Mesenchymal stem cell (in vitro differentiated cells and primary cell): ENCODE measurements around the gene UBE2D2.
A peak's percentile ranks its signal among the peaks of the same experiment; 100 is the strongest.

Experiments used
- DNase-seq: peaks from one replicate; pipeline ENCODE4 v3.0.0-alpha.2; 2013
- H2AFZ ChIP-seq: one replicate; pipeline ENCODE4 v1.6.1; 2013; ENCODE audit warnings: low read depth, mild to moderate bottlenecking, control low read depth, inconsistent platforms, low read length, moderate library complexity
- H2AK5ac ChIP-seq: 2 replicates; pipeline ENCODE4 v1.6.1; 2013; ENCODE audit warnings: low read length, moderate library complexity, mild to moderate bottlenecking, inconsistent platforms; ENCODE audit not compliant: severe bottlenecking
- H2BK120ac ChIP-seq: one replicate; pipeline ENCODE4 v1.6.1; 2013; ENCODE audit warnings: low read depth, mild to moderate bottlenecking, inconsistent platforms, low read length, moderate library complexity
- H2BK12ac ChIP-seq, 2 experiments: one replicate each; pipeline ENCODE4 v1.6.1; 2013; ENCODE audit warnings: inconsistent platforms in 2 of 2, low read length in 2 of 2, mild to moderate bottlenecking in 2 of 2, moderate library complexity in 2 of 2, control low read depth in 1 of 2
- H2BK15ac ChIP-seq: one replicate; pipeline ENCODE4 v1.6.1; 2013; ENCODE audit warnings: mild to moderate bottlenecking, low read depth, inconsistent platforms; ENCODE audit not compliant: poor library complexity, severe bottlenecking
- H2BK5ac ChIP-seq: 2 replicates; pipeline ENCODE4 v1.6.1; 2013; ENCODE audit warnings: low read depth, mild to moderate bottlenecking, low read length, control low read depth, inconsistent platforms; ENCODE audit not compliant: poor library complexity, severe bottlenecking
- H3K14ac ChIP-seq, 2 experiments: one replicate each; pipeline ENCODE4 v1.6.1; 2013; ENCODE audit warnings: inconsistent platforms in 2 of 2, low read length in 2 of 2, control low read depth in 1 of 2, mild to moderate bottlenecking in 1 of 2, moderate library complexity in 1 of 2
- H3K18ac ChIP-seq, 2 experiments: one replicate each; pipeline ENCODE4 v1.6.1; 2013; ENCODE audit warnings: inconsistent platforms in 2 of 2, low read length in 2 of 2, control low read depth in 1 of 2, low read depth in 1 of 2, mild to moderate bottlenecking in 1 of 2
- H3K23ac ChIP-seq, 2 experiments: one replicate each; pipeline ENCODE4 v1.6.1; 2013; ENCODE audit warnings: inconsistent platforms in 2 of 2, low read length in 2 of 2, mild to moderate bottlenecking in 2 of 2, moderate library complexity in 2 of 2, control low read depth in 1 of 2
- H3K27ac ChIP-seq: 2 replicates; pipeline ENCODE4 v1.5.1; 2013; ENCODE audit warnings: mild to moderate bottlenecking, moderate library complexity, low read length, control low read depth, inconsistent platforms; ENCODE audit not compliant: poor library complexity, severe bottlenecking
- H3K27me3 ChIP-seq, 2 experiments: 2 replicates each; pipeline versions ENCODE4 v1.6.1 to v1.7.0; 2013; ENCODE audit warnings: low read length in 2 of 2, mild to moderate bottlenecking in 2 of 2, moderate library complexity in 2 of 2, control low read depth in 1 of 2, inconsistent platforms in 1 of 2; ENCODE audit not compliant: control insufficient read depth in 1 of 2, insufficient read depth in 1 of 2
- H3K36me3 ChIP-seq, 2 experiments: 2 replicates each; pipeline versions ENCODE4 v1.6.1 to v1.7.0; 2013; ENCODE audit warnings: low read length in 2 of 2, control low read depth in 1 of 2, inconsistent platforms in 1 of 2, low read depth in 1 of 2, mild to moderate bottlenecking in 1 of 2; ENCODE audit not compliant: insufficient read depth in 2 of 2, control insufficient read depth in 1 of 2
- H3K4ac ChIP-seq, 2 experiments: one replicate each; pipeline ENCODE4 v1.6.1; 2013; ENCODE audit warnings: inconsistent platforms in 2 of 2, low read length in 2 of 2, mild to moderate bottlenecking in 2 of 2, moderate library complexity in 2 of 2, control low read depth in 1 of 2, low read depth in 1 of 2
- H3K4me1 ChIP-seq: 2 replicates; pipeline ENCODE4 v1.6.1; 2013; ENCODE audit warnings: low read depth, low read length, control low read depth; ENCODE audit not compliant: control insufficient read depth, insufficient read depth
- H3K4me2 ChIP-seq: 2 replicates; pipeline ENCODE4 v1.6.1; 2013; ENCODE audit warnings: low read length, mild to moderate bottlenecking, inconsistent platforms; ENCODE audit not compliant: poor library complexity, severe bottlenecking
- H3K4me3 ChIP-seq, 2 experiments: 2 replicates each; pipeline versions ENCODE4 v1.5.1 to v1.7.0; 2013; ENCODE audit warnings: low read length in 2 of 2, mild to moderate bottlenecking in 2 of 2, control low read depth in 1 of 2, low read depth in 1 of 2; ENCODE audit not compliant: insufficient read depth in 1 of 2
- H3K79me1 ChIP-seq: replicated peaks from 2 replicates; pipeline ENCODE4 v1.6.1; 2013; ENCODE audit warnings: mild to moderate bottlenecking, control low read depth, low read length, inconsistent platforms; ENCODE audit not compliant: poor library complexity, severe bottlenecking
- H3K9ac ChIP-seq: 2 replicates; pipeline ENCODE4 v1.7.0; 2013; ENCODE audit warnings: mild to moderate bottlenecking, low read length, moderate library complexity
- H3K9me3 ChIP-seq: 2 replicates; pipeline ENCODE4 v1.7.0; 2013; ENCODE audit warnings: mild to moderate bottlenecking, low read length; ENCODE audit not compliant: control insufficient read depth
- H4K8ac ChIP-seq: one replicate; pipeline ENCODE4 v1.6.1; 2013; ENCODE audit warnings: inconsistent platforms, mild to moderate bottlenecking, low read length, moderate library complexity
- H4K91ac ChIP-seq: one replicate; pipeline ENCODE4 v1.6.1; 2013; ENCODE audit warnings: mild to moderate bottlenecking, low read length, inconsistent platforms
- WGBS: methylation state at CpG from one replicate; pipeline ENCODE4 v1.1.7; 2013; ENCODE audit warnings: mixed read lengths; 5-methylcytosine and 5-hydroxymethylcytosine counted together

The UBE2D2 gene

DNA sequence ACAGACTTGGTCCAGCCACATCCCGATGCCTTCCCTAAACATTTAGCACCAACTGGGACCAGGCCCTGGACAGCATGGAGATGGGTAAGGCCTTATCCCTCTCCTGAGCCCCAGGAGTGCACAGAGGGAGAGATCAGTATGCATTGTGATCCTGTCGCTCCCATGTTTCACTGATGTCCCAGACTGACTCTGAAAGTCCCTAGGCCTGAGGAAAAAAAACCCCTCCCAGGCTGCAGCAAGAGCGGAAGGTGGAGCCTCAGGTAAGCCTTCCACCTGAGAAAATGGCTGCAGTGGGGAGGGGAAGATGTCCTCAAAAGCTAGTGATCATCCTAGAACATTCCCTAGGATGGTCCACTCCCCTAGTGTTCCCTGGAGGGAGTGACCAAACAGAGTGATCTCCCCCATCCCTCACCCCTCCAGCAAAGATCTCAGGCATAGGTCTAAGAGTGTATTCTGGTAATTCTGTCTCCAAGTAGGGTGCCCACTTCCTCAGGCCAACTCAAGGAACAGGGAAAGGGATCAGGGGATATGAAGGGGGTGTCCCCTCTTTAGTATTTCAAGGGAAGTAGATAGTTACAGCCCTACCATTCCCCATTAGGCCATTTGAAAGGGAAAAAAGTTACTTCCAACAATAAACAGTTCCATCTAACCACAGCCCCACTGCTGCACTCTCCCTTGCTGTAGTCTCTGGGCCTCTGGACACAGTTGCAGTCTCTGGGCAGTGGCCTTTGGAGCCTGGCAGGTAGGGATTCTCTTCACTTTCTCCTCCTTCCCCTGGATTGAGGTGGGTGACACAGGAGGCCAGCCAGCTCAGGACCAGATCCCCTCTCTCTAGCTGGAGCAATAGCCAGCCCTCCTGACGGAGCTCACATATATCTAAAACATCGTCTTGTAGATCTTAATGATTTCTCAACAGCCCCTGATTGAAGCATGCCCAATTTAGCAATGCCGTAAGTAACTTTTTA lies 80.3 kb downstream of the UBE2D2 start:
- Histone ChIP-seq H2AFZ (no peak overlapping the region), H3K4me3 (no peak overlapping the region), H3K79me1 (peaks cover 16% of the 10 kb centered on the region), H2BK5ac (no peak overlapping the region), H2BK15ac (no peak overlapping the region), H2BK120ac (no peak overlapping the region), H3K14ac (peak overlapping the region in 1 of 2 experiments; percentile 14), H3K9me3 (no peaks in the 10 kb centered on the region), H3K27ac (no peak overlapping the region), H3K9ac (no peak overlapping the region), H3K36me3 (no peaks in the 10 kb centered on the region), H3K4me1 (peaks cover 72% of the 10 kb centered on the region), H3K4me2 (no peak overlapping the region), H3K23ac (no peak overlapping the region), H3K27me3 (peaks cover 0 to 7% of the 10 kb centered on the region in 2 experiments), H4K8ac (no peak overlapping the region), H2BK12ac (peak overlapping the region in 1 of 2 experiments; percentile 21), H4K91ac (no peak overlapping the region), H2AK5ac (peak overlapping the region; percentile 28), H3K18ac (no peak overlapping the region), H3K4ac (no peak overlapping the region)
- 95% methylated on average over 6 of the region's 6 CpGs for WGBS
- no peak for DNase-seq

DNA sequence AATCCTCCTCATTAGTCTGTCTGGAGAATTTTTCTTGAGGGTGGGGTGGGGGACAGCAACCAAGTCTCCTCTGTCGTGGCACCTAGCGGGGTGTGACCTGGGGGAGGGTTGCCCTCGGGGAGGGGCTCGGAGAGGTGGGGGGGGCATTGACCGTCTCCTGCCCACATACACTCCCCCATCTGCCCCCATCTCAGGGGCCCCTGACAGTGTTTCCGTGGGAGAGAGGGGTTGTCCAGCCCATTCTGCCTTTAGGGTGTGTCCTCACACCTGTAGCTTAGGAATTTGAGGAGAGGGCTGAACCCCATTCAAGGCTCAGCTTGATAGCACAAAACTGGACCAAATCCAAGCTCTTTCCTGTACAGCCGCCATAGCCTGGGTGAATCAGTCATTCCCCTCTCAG lies 81.1 kb downstream of the UBE2D2 start:
- Histone ChIP-seq H3K18ac (peak overlapping the region in 1 of 2 experiments; percentile 28), H3K23ac (no peak overlapping the region), H4K91ac (no peak overlapping the region), H3K9me3 (no peaks in the 10 kb centered on the region), H2AK5ac (peak overlapping the region; percentile 97), H3K79me1 (peaks cover 18% of the 10 kb centered on the region), H3K27me3 (peaks cover 0 to 12% of the 10 kb centered on the region in 2 experiments), H2BK5ac (no peak overlapping the region), H3K9ac (no peak overlapping the region), H3K4ac (no peak overlapping the region), H4K8ac (no peak overlapping the region), H2BK12ac (no peak overlapping the region), H2AFZ (no peak overlapping the region), H3K4me2 (no peak overlapping the region), H2BK120ac (no peak overlapping the region), H3K27ac (no peak overlapping the region), H2BK15ac (no peak overlapping the region), H3K4me1 (peaks cover 74% of the 10 kb centered on the region), H3K4me3 (no peak overlapping the region), H3K14ac (no peak overlapping the region), H3K36me3 (no peaks in the 10 kb centered on the region)
- no peak for DNase-seq
- WGBS = 17% methylated on average over 1 of the region's 7 CpGs

DNA sequence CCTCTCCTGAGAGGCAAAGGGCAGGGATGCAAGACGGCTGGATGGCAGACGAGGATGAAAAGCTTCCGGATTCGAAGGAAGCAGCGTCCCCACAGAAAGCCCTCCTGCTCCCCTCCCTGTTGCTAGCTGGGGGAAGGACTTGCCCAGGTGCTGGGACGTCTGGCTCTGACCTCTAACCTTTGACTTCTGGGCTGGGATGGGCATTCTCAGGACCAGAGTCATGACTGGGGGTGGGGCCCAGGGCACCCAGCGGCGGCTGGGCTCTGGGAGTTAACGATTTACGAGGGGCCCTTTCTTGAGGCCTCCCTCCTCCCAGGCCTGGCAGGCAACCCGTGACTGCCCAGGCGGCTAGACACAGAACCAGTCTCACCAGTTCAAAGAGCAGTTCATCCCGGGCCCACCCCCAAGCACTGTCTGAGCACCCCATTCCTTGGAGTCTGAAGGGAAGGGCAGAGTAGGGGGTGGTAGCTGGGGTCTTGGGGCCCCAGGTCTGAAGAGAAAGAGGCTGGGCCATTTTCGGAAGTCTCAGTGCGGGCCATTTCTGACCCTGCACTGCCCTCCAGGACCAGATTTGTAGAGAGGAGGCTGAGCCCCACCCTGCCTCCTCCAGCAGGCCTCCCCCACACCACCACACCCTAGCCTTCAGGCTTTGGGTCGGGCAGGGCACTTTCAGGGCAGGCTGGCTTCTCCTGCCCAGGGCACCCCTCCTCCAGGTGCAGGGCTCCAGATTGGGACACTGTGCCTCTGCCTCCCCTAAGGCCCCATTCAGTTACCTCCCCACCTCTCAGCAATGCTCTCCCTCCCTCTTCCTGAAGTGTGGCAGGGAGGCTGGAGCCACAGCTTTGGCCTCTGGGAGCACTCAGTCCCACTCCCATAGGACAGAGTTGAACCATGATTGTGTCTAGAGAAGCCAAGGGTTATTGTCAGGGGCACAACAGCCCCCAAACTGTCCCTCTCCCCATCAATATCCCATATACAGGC lies 82.0 kb downstream of the UBE2D2 start:
- Histone ChIP-seq H2BK120ac (peak overlapping the region; percentile 55), H3K23ac (no peak overlapping the region), H3K27me3 (peaks cover 0 to 12% of the 10 kb centered on the region in 2 experiments), H3K9ac (no peak overlapping the region), H3K18ac (peak overlapping the region; percentile 35 to 48), H4K8ac (peak overlapping the region; percentile 47), H3K27ac (peak overlapping the region; percentile 44), H3K4ac (peak overlapping the region; percentile 40 to 68), H3K79me1 (peaks cover 18% of the 10 kb centered on the region), H2BK5ac (no peak overlapping the region), H3K14ac (peak overlapping the region in 1 of 2 experiments; percentile 27), H3K4me1 (peaks cover 67% of the 10 kb centered on the region), H4K91ac (peak overlapping the region; percentile 73), H2BK12ac (peak overlapping the region; percentile 56 to 74), H2AK5ac (peak overlapping the region; percentile 97), H3K36me3 (no peaks in the 10 kb centered on the region), H3K4me2 (peak overlapping the region; percentile 47), H3K9me3 (no peaks in the 10 kb centered on the region), H2BK15ac (peak overlapping the region; percentile 60), H3K4me3 (no peak overlapping the region), H2AFZ (no peak overlapping the region)
- WGBS = 49% methylated on average over 14 of the region's 16 CpGs
- DNase-seq = no peak
